Hematopoietic multipotent progenitor cell treated with erythropoietin and hydrocortisone succinate and interleukin-3 and kit ligand, for 4 days (in vitro differentiated cells): ENCODE measurements around the gene KIF2A.

ENCODE experiments used
- DNase-seq: peaks from one replicate; pipeline ENCODE4 v3.0.0-alpha.2; 2015

The KIF2A gene

GRCh38 chr5:62330302-62330701 lies 24.3 kb downstream of the KIF2A start:
- DNase-seq = no peak

- no peak for DNase-seq
These were observed 25.9 kb downstream of the KIF2A start for GRCh38 chr5:62331921-62332320.

- DNase-seq = peak; percentile 75
These were observed 27.3 kb downstream of the KIF2A start for GRCh38 chr5:62333250-62333794.

GRCh38 chr5:62334082-62334481 lies 28.1 kb downstream of the KIF2A start:
- no peak for DNase-seq

- peak; percentile 72 for DNase-seq
These were observed 34.4 kb downstream of the KIF2A start for GRCh38 chr5:62340392-62340791.

GRCh38 chr5:62340979-62341378 lies 35.0 kb downstream of the KIF2A start:
- DNase-seq = no peak

GRCh38 chr5:62341783-62342475 lies 35.9 kb downstream of the KIF2A start:
- DNase-seq = no peak

- DNase-seq = no peak
These were observed 36.5 kb downstream of the KIF2A start for GRCh38 chr5:62342476-62342837.

- DNase-seq = no peak
These were observed 37.4 kb downstream of the KIF2A start for GRCh38 chr5:62343428-62343827.

GRCh38 chr5:62346748-62347147 lies 40.7 kb downstream of the KIF2A start:
- DNase-seq = no peak

GRCh38 chr5:62347928-62348327 lies 41.9 kb downstream of the KIF2A start:
- DNase-seq = no peak

GRCh38 chr5:62348723-62349481 lies 42.9 kb downstream of the KIF2A start:
- no peak for DNase-seq

GRCh38 chr5:62354028-62354874 lies 48.2 kb downstream of the KIF2A start:
- DNase-seq = peak; percentile 84

GRCh38 chr5:62362701-62363100 lies 56.7 kb downstream of the KIF2A start:
- no peak for DNase-seq

- DNase-seq = no peak
These were observed 63.0 kb downstream of the KIF2A start for GRCh38 chr5:62369039-62369438.

- no peak for DNase-seq
These were observed 65.4 kb downstream of the KIF2A start for GRCh38 chr5:62371409-62371808.

GRCh38 chr5:62372600-62372999 lies 66.6 kb downstream of the KIF2A start:
- no peak for DNase-seq

- DNase-seq = no peak
These were observed 67.4 kb downstream of the KIF2A start for GRCh38 chr5:62373382-62373781.

GRCh38 chr5:62374090-62374489 lies 68.1 kb downstream of the KIF2A start:
- DNase-seq = no peak

GRCh38 chr5:62375627-62376026 lies 69.6 kb downstream of the KIF2A start:
- no peak for DNase-seq

- DNase-seq = peak; percentile 19
These were observed 70.1 kb downstream of the KIF2A start for GRCh38 chr5:62376064-62376463.

- no peak for DNase-seq
These were observed 79.1 kb downstream of the KIF2A start for GRCh38 chr5:62385131-62385530.

- DNase-seq = no peak
These were observed 79.9 kb downstream of the KIF2A start for GRCh38 chr5:62385816-62386400.
